HepG2 (cell line): Measurements from ENCODE around the gene NFAT5. TPM values are rescaled to one million over a fixed set of nuclear protein-coding genes. Genes with fewer than 3 reads are reported as not detected.

Experiments
- ERF ChIP-seq: IDR thresholded peaks from 2 replicates; pipeline ENCODE4 v1.6.1; 2018; ENCODE audit warnings: missing biosample characterization, missing genetic modification reagents
- GTF2F1 ChIP-seq: fragments of 150-350 bp; IDR thresholded peaks from 2 replicates; pipeline ENCODE4 v1.6.1; 2014; ENCODE audit warnings: low read length
- NFIB ChIP-seq: sonication (generic); formaldehyde crosslinking; IDR thresholded peaks from 2 replicates; pipeline ENCODE4 v1.9.0; 2021; ENCODE audit warnings: missing genetic modification reagents, mild to moderate bottlenecking, borderline replicate concordance
- NONO ChIP-seq, 2 experiments: fragments of 450-650 bp in 1 of 2; sonication (generic) in 1 of 2; formaldehyde crosslinking in 1 of 2; IDR thresholded peaks in 1 of 2; conservative IDR thresholded peaks in 1 of 2; 2 replicates each; pipeline versions ENCODE4 v1.6.1 to v1.8.0; 2017 to 2022; ENCODE audit warnings: mild to moderate bottlenecking in 1 of 2, missing genetic modification reagents in 1 of 2, moderate library complexity in 1 of 2
- NR2C2 ChIP-seq: sonication (generic); formaldehyde crosslinking; IDR thresholded peaks from 2 replicates; pipeline ENCODE4 v1.4.0; 2020; ENCODE audit warnings: missing genetic modification reagents, mild to moderate bottlenecking, moderate library complexity, borderline replicate concordance
- TAF15 ChIP-seq: fragments of 200-400 bp; formaldehyde crosslinking; IDR thresholded peaks from one replicate; pipeline ENCODE4 v1.6.1; 2018; ENCODE audit warnings: mild to moderate bottlenecking, low read depth, low read length; ENCODE audit not compliant: poor library complexity, severe bottlenecking
- THAP11 ChIP-seq: IDR thresholded peaks from 2 replicates; pipeline ENCODE4 v1.6.1; 2016; ENCODE audit warnings: missing biosample characterization, missing genetic modification reagents
- ZFP90 ChIP-seq: sonication (generic); formaldehyde crosslinking; IDR thresholded peaks from 2 replicates; pipeline ENCODE4 v1.8.0; 2022; ENCODE audit warnings: missing genetic modification reagents, mild to moderate bottlenecking, inconsistent platforms, borderline replicate concordance
- ZNF230 ChIP-seq: sonication (generic); formaldehyde crosslinking; IDR thresholded peaks from 2 replicates; pipeline ENCODE4 v1.4.0; 2020; ENCODE audit warnings: mild to moderate bottlenecking, missing genetic modification reagents
- ZNF713 ChIP-seq: sonication (generic); formaldehyde crosslinking; IDR thresholded peaks from 2 replicates; pipeline ENCODE4 v1.4.0; 2020; ENCODE audit warnings: mild to moderate bottlenecking, missing genetic modification reagents
- ZNF772 ChIP-seq: sonication (generic); formaldehyde crosslinking; IDR thresholded peaks from 2 replicates; pipeline ENCODE4 v1.5.0; 2020; ENCODE audit warnings: mild to moderate bottlenecking, missing genetic modification reagents
- ZNF781 ChIP-seq: sonication (generic); formaldehyde crosslinking; IDR thresholded peaks from 2 replicates; pipeline ENCODE4 v1.5.1; 2020; ENCODE audit warnings: borderline replicate concordance, mild to moderate bottlenecking, missing genetic modification reagents; ENCODE audit errors: not compliant biosample characterization
- polyA plus RNA-seq, 8 experiments: library from polyadenylated mRNA; depleted of rRNA in 3 of 8; stranded (reverse) in 7 of 8; unstranded in 1 of 8; fragments of >200 nt; fragmentation: Illumina TruSeq in 4 of 8; extraction: Trizol in 4 of 8; gene quantifications; 2 replicates each; pipeline versions ENCODE4 v1.2.1 to v1.2.3, GENCODE V29; 2011 to 2016; ENCODE audit warnings: low read depth in 4 of 8, missing spikeins in 1 of 8, mixed read lengths in 1 of 8; ENCODE audit not compliant: insufficient read depth in 1 of 8
- total RNA-seq, 5 experiments: library from RNA; depleted of rRNA; stranded (reverse); fragments of >200 nt; fragmentation: Illumina TruSeq; extraction: Trizol; gene quantifications; 2 replicates each; pipeline ENCODE4 v1.2.3, GENCODE V29; 2016; ENCODE audit warnings: low read depth in 1 of 5
- TF ChIP-seq, protein P1 (sequence below): sonication (generic); formaldehyde crosslinking; IDR thresholded peaks from 2 replicates; pipeline ENCODE4 v1.4.0; 2020; ENCODE audit warnings: missing genetic modification reagents
- TF ChIP-seq, protein P2 (sequence below): sonication (generic); formaldehyde crosslinking; IDR thresholded peaks from 2 replicates; pipeline ENCODE4 v1.4.0; 2020; ENCODE audit warnings: missing genetic modification reagents
- TF ChIP-seq, protein P3 (sequence below): sonication (generic); formaldehyde crosslinking; IDR thresholded peaks from 2 replicates; pipeline ENCODE4 v1.5.1; 2020; ENCODE audit warnings: missing genetic modification reagents, mild to moderate bottlenecking, borderline replicate concordance
- TF ChIP-seq, protein P4 (sequence below): sonication (generic); formaldehyde crosslinking; IDR thresholded peaks from 2 replicates; pipeline ENCODE4 v1.9.0; 2021; ENCODE audit warnings: missing genetic modification reagents, borderline replicate concordance
- TF ChIP-seq, protein P5 (sequence below): sonication (generic); formaldehyde crosslinking; IDR thresholded peaks from 2 replicates; pipeline ENCODE4 v1.4.0; 2020; ENCODE audit warnings: mild to moderate bottlenecking, missing genetic modification reagents
- TF ChIP-seq, protein P6 (sequence below): sonication (generic); formaldehyde crosslinking; IDR thresholded peaks from 2 replicates; pipeline ENCODE4 v1.5.1; 2020; ENCODE audit warnings: mild to moderate bottlenecking, missing genetic modification reagents

Gene NFAT5
- total and polyA plus RNA-seq, 2 of the 13 experiments (the other 11 are each of a cell fraction or from before 2014, with no cell fraction given): 20.5 to 54.3 TPM

DNA sequence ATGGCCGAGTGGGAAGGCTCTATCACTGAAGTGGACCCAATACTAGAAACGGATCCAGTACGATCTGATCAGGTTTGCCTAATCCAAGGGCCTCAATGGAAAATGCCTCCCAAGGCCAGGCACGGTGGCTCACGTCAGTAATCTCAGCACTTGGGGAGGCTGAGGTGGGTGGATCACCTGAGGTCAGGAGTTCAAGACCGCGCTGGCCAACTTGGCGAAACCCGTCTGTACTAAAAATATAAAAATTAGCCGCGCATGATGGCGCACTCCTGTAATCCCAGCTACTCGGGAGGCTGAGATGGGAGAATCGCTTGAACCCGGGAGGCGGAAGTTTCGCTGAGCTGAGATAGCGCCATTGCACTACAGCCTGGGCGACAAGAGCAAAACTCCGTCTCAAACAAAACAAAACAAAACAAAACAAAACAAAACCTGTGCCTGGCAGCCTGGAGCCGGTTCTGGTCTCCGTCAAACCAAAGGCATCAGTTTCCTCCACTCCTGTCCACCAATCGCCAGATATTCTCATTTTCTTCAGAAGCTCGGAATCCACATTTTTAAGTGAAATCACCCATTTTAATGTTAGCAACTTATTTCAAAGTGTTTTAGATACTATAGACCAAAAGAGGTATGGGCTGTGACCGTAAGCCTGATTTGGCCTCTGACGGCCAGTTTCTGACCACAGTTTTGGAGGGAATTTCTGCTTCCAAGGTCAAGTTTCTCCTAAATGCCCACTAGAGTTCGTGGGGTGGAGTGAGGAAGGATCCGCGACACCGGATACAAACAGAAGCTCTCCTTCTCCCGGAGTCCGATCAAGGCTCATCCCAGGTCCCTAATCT lies 159.9 kb downstream of the NFAT5 start (continued):
- TF ChIP-seq, protein P1, sequence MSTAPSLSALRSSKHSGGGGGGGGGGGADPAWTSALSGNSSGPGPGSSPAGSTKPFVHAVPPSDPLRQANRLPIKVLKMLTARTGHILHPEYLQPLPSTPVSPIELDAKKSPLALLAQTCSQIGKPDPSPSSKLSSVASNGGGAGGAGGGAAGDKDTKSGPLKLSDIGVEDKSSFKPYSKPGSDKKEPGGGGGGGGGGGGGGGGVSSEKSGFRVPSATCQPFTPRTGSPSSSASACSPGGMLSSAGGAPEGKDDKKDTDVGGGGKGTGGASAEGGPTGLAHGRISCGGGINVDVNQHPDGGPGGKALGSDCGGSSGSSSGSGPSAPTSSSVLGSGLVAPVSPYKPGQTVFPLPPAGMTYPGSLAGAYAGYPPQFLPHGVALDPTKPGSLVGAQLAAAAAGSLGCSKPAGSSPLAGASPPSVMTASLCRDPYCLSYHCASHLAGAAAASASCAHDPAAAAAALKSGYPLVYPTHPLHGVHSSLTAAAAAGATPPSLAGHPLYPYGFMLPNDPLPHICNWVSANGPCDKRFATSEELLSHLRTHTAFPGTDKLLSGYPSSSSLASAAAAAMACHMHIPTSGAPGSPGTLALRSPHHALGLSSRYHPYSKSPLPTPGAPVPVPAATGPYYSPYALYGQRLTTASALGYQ: no peak
- no peak for TF ChIP-seq NFIB (CRISPR knock-in tag)
- no peak; the same call in 1 of the 2 replicates for TF ChIP-seq ZFP90 (CRISPR knock-in tag)
- no peak for TF ChIP-seq TAF15
- TF ChIP-seq NONO (IDR thresholded peaks at IDR 0.05): no peak
- TF ChIP-seq NONO (CRISPR knock-in tag; conservative IDR thresholded peaks at IDR 0.05): no peak
- TF ChIP-seq, protein P2, sequence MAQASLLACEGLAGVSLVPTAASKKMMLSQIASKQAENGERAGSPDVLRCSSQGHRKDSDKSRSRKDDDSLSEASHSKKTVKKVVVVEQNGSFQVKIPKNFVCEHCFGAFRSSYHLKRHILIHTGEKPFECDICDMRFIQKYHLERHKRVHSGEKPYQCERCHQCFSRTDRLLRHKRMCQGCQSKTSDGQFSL (CRISPR knock-in tag): no peak
- no peak for TF ChIP-seq ZNF772
- no peak for TF ChIP-seq THAP11 (CRISPR knock-in tag)
- no peak for TF ChIP-seq ZNF781 (CRISPR knock-in tag)
- TF ChIP-seq, protein P3, sequence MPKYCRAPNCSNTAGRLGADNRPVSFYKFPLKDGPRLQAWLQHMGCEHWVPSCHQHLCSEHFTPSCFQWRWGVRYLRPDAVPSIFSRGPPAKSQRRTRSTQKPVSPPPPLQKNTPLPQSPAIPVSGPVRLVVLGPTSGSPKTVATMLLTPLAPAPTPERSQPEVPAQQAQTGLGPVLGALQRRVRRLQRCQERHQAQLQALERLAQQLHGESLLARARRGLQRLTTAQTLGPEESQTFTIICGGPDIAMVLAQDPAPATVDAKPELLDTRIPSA (CRISPR knock-in tag): no peak
- no peak for TF ChIP-seq ERF (CRISPR knock-in tag)
- TF ChIP-seq GTF2F1: no peak
- TF ChIP-seq ZNF230 (CRISPR knock-in tag): peak; percentile 34; the same call in 1 of the 2 replicates
- TF ChIP-seq ZNF713 (CRISPR knock-in tag): no peak
- TF ChIP-seq, protein P4, sequence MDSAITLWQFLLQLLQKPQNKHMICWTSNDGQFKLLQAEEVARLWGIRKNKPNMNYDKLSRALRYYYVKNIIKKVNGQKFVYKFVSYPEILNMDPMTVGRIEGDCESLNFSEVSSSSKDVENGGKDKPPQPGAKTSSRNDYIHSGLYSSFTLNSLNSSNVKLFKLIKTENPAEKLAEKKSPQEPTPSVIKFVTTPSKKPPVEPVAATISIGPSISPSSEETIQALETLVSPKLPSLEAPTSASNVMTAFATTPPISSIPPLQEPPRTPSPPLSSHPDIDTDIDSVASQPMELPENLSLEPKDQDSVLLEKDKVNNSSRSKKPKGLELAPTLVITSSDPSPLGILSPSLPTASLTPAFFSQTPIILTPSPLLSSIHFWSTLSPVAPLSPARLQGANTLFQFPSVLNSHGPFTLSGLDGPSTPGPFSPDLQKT (CRISPR knock-in tag): no peak
- TF ChIP-seq, protein P5, sequence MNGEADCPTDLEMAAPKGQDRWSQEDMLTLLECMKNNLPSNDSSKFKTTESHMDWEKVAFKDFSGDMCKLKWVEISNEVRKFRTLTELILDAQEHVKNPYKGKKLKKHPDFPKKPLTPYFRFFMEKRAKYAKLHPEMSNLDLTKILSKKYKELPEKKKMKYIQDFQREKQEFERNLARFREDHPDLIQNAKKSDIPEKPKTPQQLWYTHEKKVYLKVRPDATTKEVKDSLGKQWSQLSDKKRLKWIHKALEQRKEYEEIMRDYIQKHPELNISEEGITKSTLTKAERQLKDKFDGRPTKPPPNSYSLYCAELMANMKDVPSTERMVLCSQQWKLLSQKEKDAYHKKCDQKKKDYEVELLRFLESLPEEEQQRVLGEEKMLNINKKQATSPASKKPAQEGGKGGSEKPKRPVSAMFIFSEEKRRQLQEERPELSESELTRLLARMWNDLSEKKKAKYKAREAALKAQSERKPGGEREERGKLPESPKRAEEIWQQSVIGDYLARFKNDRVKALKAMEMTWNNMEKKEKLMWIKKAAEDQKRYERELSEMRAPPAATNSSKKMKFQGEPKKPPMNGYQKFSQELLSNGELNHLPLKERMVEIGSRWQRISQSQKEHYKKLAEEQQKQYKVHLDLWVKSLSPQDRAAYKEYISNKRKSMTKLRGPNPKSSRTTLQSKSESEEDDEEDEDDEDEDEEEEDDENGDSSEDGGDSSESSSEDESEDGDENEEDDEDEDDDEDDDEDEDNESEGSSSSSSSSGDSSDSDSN (CRISPR knock-in tag): peak; percentile 11; the same call in 1 of the 2 replicates
- TF ChIP-seq, protein P6, sequence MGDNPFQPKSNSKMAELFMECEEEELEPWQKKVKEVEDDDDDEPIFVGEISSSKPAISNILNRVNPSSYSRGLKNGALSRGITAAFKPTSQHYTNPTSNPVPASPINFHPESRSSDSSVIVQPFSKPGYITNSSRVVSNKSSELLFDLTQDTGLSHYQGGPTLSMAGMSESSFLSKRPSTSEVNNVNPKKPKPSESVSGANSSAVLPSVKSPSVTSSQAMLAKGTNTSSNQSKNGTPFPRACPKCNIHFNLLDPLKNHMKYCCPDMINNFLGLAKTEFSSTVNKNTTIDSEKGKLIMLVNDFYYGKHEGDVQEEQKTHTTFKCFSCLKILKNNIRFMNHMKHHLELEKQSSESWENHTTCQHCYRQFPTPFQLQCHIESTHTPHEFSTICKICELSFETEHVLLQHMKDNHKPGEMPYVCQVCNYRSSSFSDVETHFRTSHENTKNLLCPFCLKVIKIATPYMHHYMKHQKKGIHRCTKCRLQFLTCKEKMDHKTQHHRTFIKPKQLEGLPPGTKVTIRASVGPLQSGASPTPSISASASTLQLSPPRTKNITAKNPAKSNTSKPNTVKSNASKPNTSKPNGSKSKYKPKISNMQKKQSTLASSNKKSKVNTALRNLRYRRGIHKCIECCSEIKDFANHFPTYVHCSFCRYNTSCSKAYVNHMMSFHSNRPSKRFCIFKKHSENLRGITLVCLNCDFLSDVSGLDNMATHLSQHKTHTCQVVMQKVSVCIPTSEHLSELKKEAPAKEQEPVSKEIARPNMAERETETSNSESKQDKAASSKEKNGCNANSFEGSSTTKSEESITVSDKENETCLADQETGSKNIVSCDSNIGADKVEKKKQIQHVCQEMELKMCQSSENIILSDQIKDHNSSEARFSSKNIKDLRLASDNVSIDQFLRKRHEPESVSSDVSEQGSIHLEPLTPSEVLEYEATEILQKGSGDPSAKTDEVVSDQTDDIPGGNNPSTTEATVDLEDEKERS: no peak
- peak; percentile 46; the same call in 1 of the 2 replicates for TF ChIP-seq NR2C2
